HG03066 (cell line): ENCODE data around the gene ANKAR.
"Not testable (repeated sequence)": the region's sequence is repeated elsewhere in the genome, so short reads cannot be mapped to it uniquely, and the experiment has no call there.

Experiments used
- ATAC-seq: cut with Tn5 transposase; IDR thresholded peaks from one replicate; pipeline ENCODE4 v1.9.1; 2021; ENCODE audit warnings: low read depth; ENCODE audit not compliant: unreplicated experiment

Gene ANKAR, protein sequence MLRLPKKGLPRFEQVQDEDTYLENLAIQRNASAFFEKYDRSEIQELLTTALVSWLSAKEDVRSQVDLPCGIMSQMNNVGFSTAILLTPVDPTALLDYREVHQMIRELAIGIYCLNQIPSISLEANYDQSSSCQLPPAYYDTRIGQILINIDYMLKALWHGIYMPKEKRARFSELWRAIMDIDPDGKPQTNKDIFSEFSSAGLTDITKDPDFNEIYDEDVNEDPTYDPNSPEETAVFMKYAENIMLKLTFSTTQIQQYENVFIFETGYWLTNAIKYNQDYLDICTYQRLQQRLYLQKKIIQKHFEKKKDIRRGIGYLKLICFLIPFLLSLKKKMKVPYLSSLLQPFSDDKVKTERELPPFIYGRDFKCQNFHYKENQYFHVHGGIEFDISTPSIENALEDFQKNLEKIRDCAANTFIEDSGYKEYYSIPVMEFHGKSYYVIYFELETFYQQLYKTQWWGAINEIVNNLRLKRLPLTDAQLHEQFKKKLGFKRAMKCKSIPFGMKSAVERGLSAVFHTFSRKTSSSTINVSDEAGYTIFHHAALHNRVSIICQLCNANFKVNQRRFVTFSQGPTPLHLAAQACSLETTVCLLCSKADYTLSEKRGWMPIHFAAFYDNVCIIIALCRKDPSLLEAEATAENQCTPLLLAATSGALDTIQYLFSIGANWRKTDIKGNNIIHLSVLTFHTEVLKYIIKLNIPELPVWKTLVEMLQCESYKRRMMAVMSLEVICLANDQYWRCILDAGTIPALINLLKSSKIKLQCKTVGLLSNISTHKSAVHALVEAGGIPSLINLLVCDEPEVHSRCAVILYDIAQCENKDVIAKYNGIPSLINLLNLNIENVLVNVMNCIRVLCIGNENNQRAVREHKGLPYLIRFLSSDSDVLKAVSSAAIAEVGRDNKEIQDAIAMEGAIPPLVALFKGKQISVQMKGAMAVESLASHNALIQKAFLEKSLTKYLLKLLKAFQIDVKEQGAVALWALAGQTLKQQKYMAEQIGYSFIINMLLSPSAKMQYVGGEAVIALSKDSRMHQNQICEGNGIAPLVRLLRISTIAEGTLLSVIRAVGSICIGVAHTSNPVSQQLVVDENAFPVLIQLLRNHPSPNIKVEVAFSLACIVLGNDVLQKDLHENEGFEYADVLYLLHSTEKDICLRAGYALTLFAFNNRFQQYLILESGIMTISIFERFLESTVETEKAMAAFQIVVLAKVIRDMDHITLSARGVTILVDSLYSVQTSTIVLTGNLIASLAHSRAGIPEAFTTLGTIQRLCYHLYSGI (N-terminal part only)

GRCh38 chr2:189674374-189675112, at the start of gene ANKAR:
Gene ANKAR, plus strand, starts transcription at chr2:189674670. Its CDS starts 1,821 bp downstream, at chr2:189676491.
- peak; percentile 95 for ATAC-seq

DNA sequence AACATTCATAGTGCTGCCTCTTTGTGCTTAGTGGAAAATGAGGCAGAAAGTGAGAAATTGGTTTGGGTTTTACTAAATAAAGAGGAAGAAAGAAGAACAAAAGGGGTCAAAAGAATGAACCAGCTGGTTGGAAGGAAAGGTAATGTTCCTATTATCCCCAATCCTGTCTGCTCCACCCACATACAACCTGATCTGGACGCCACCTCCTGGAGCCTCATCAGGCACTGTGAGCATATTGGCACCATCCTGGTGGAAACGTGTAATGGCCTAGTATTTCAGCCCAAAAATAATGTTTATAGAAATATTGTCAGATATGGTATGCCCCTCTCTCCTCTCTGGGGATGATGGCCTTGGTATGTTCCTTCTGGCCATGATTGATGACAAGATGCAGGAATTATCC, 48.8 kb upstream of the ANKAR start:
- no peak for ATAC-seq

GRCh38 chr2:189627789-189628188, 46.7 kb upstream of the ANKAR start:
- no peak for ATAC-seq

- ATAC-seq: no peak
Observed at GRCh38 chr2:189628817-189629530, 45.5 kb upstream of the ANKAR start.

DNA sequence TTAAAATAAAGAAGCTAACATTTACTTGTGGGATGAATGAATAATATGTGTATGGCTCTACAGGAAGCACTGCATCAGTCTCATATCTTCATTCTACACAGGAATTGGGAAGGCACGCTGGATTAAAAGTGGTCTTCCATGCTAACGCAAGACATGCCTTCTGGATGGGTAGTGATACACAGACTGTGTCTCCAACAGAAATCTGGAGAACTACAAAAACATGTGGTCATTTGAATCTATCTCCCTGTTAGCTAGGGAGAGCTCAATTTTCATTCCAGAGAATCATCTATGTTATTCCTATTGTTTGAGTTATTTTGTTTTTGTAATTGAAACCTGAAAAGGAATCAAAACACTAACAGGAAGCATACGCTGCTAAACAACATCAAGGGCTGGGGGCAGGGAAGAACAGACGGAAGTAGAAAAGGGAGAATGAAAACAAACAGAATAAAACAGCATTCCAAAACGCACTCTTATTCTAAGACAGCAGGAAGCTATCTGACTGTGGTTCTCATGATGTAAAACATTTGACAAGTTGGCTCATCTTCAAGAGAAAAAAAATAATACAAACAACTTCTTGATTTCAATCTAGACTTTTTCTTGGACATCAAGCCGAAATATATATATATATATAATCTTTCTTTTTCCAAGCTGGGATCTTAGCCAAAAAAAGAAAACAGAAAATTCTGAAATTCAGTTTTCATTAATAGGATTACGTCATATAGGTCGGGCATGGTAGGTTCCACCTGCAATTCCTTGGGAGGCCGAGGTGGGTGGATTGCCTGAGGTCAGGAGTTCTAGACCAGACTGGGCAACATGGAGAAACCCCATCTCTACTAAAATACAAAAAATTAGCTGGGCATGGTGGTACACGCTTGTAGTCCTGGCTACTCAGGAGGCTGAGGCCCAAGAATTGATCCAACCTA, 44.7 kb upstream of the ANKAR start:
- ATAC-seq: no peak

DNA sequence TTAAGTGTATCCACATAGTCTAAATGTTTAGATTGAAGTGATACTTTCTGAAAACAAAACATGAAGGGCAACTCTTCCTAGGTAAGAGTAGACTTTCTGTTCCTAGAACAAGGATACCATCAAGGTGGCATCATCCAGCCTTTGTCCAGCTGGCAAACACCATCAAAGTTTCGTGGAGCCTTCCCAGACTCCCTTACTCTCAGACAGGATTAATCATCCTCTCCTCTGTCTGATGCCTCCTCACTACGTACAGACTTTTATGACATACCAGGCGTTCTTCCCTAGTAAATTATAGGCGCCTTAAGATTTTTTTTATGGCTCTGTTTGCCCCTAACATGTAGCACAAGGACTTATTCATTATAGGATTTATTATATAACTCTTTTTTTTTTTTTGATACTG, 42.6 kb upstream of the ANKAR start:
- no peak for ATAC-seq

GRCh38 chr2:189633392-189633811, 41.1 kb upstream of the ANKAR start:
- no peak for ATAC-seq

DNA sequence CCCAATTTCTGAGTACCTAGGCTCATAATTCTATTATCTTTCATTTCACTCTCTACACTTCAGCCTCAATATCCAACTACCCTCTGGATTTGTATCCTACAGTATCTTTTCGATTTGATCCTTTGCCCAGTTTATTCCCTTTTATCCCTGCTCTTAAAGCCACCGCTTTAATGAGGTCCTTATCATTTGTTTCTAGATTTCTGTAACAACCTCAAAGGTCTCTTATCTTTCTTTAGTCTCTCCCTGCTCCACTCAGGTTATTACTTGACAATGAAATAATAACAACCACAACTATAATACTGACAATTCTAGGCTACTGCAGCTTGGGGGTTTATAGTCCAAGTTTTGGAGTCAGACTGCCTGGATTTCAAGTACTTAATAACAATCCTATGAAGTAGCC, 39.1 kb upstream of the ANKAR start:
- no peak for ATAC-seq

DNA sequence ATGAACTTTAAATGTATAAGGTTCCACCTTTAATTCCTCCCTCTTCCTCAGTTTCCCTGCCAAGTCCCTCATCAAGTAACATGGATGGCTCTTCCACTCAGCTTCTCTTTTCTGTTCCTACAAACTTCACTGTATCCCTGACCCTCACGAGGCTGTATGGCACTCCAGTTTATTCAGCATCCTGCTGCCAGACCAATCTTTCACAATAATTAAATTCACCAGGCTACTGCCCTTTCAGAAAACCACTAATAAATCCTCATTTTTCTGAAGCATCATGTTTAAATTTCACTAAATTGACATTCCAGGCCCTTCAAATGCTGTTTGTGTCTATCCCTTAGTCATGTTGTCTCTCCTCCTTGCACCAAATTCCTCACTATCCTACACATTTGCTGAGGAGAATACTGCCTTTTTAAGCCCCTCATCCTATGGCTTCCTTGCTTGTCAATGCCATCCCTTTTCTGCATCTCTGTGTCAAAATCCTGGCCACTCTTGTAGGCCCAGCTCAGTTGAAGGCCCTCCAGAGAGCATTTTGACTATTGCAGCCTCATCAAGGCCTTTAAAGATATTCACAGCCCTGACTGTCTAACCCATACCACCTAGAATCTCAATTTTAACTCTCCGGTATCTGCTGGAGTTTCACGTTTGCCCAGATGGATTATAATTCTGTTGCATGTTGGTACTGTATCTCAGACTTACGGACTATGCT, 36.0 kb upstream of the ANKAR start:
- no peak for ATAC-seq

DNA sequence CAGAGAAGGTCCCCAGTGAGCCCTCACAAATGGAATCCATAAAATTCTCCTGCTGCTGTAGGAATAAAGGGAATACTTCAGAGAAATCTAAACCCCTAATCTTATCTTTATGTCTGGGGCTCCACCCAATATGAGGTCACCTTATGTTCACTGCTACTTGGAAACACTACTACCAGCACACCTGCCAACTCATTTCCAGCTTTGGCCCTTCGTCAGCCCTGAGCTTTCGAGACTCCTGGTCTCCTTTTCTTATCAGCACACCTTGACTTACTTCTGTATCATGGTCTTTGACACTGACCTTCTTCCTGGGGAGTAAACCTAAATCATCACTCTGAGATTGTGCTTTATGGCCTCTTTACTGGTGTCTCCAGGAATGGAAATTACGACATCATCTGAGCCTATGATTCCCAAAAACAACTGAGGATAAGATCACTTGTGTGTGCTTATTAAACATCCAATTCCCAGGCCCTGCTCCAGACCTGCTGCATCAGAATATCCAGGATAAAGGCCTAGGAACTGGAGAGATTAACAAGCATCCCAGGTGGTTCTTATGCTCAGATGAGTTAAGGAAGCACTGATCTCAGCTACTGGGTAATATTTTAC, 35.4 kb upstream of the ANKAR start:
- ATAC-seq: no peak

GRCh38 chr2:189641002-189641401, 33.5 kb upstream of the ANKAR start:
- no peak for ATAC-seq

DNA sequence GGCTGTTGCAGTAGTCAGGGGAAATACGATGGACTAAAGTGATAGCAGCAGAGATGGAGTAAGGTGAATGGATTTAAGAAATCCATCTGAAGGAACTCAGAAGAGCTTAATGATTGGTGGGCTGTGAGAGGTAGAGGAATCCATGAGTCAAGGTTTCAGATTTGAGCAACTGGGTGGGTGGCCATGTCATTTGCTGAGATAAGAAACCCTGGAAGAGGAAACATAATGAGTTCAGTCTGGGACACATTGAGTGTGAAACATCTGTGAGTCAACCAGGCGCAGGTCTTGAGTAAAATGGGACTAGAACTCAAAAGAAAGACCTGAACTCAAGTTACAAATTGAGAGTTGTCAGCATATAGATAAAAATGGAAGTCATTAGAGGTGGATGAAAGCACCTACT, 32.9 kb upstream of the ANKAR start:
- no peak for ATAC-seq

DNA sequence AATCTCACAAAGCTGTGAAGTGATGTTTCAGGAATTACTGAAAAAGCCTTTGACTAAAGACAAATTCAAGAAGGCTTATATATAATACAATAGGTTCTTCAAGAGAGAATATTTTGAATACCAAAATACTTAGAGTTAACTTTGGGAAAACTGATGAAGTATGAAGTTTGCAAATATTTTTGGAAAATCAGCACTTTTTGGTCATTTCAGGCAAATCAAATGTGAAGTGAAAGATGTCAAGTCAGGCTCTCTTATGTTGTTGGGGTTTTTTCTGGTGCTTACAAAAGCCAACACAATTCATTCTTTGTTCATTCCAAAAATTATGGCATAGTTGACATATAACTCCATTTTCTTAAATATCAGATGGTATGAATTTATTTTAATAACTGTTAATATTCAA, 27.9 kb upstream of the ANKAR start:
- no peak for ATAC-seq

DNA sequence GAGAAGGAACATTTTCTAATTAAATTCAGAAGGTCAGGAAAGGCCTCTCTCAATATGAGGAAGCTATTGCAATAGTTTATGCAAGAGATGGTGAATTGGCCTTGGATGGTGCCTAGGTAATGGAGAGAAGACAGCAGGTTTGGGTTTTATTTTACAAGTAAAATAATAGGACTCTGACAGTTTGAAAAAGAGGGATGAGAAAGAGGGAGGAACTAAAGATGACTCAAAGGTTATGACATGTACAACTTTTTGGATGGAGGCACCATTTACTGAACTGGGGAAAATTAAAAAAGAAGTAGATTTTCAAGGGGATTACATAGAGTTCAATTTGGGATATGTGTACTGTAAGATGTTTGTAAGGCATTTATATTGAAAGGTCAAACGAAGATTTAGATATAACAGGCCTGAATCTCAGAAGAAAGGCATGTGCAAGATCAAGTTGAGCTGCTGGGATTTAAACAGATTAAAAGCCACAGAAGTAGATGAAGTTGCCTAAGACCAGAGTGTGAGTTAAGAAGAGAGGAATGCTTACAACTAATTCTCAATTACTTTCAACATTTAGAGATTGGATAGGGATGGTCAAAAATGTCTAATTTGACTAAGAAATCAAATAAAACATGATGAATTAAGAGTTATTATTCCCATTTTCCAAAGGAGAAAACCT, 25.5 kb upstream of the ANKAR start:
- ATAC-seq: no peak

DNA sequence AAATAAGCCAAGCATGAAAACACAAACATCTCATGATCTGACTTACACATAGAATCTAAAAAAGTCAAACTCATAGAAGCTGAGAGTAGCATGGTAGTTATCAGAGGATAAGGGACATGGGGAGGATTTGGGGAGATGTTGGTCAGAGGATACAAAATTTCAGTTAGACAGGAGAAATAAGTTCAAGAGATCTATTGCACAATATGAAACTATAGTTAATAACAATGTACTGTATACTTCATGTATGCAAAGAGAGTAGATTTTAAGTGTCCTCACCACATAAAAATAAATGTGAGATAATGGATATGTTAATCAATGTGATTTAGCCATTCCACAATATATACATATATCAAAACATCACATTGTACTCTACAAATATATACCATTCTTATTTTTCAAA, 23.2 kb upstream of the ANKAR start:
- ATAC-seq: no peak

GRCh38 chr2:189653464-189653863, 21.0 kb upstream of the ANKAR start:
- ATAC-seq: not testable (repeated sequence)

GRCh38 chr2:189654641-189655040, 19.8 kb upstream of the ANKAR start:
- no peak for ATAC-seq
